Measurements from ENCODE around the gene AIFM3.

GRCh38 chr22:20977516-20978170 lies 10.6 kb downstream of the AIFM3 start:
- TF ChIP-seq CTCF (IDR thresholded peaks at IDR 0.05; ENCODE audit: low read depth, low read length, poor library complexity, severe bottlenecking) (no peak), EZH2phosphoT487 (IDR thresholded peaks at IDR 0.05; ENCODE audit: borderline replicate concordance, low read length) (no peak)
